Measurements from ENCODE around the gene SGTA. TPM values are rescaled to one million over a fixed set of nuclear protein-coding genes. Genes with fewer than 3 reads are reported as not detected.

Gene SGTA
- total and polyA plus RNA-seq, 2 of the 8 experiments (the other 6 are each of a cell fraction or from before 2014, with no cell fraction given) = 86.8 to 130 TPM

DNA sequence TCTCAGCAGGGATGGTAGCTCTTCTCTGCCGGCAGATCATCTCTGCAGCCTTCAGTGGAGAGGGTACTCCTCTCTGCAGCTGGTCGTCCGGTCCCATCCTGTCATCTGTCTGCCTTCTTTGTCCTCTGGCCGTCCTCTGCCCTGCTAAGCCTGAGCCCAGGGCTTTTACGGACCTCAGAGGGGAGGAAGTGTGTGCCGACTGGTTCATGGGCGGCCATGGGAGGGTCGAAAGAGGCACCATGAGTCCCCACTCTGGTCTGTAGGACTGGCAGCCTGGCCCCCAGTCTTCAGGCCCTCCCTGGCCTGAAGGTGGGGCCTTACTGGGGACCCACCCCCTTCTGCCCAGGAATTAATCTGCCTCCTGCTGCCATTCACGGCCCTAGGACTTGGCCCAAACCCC, 40.6 kb upstream of the SGTA start:
- WGBS, 2 experiments (ENCODE audit: extremely low coverage in 1 of 2, insufficient coverage in 1 of 2, insufficient read length in 1 of 2, insufficient replicate concordance in 2 of 2, low coverage in 1 of 2, low lambda C conversion rate in 2 of 2, missing lambda C conversion rate in 1 of 2) = 91% methylated on average over 9 of the region's 9 CpGs; no CpG with 5 or more reads in 1 of the 2 experiments
- TF ChIP-seq YY1 (IDR thresholded peaks at IDR 0.05; ENCODE audit: low read depth, low read length) (no peak), TAF1 (IDR thresholded peaks at IDR 0.05; ENCODE audit: low read depth, low read length) (no peak), SAP30 (IDR thresholded peaks at IDR 0.05; ENCODE audit: insufficient read depth, insufficient replicate concordance, low read length) (no peak), JUND (IDR thresholded peaks at IDR 0.05; ENCODE audit: low read length) (no peak), ASH2L (IDR thresholded peaks at IDR 0.05; ENCODE audit: low read length) (no peak), HDAC6 (IDR thresholded peaks at IDR 0.05; ENCODE audit: low read depth, low read length) (no peak)
- TF ChIP-seq, protein P1, sequence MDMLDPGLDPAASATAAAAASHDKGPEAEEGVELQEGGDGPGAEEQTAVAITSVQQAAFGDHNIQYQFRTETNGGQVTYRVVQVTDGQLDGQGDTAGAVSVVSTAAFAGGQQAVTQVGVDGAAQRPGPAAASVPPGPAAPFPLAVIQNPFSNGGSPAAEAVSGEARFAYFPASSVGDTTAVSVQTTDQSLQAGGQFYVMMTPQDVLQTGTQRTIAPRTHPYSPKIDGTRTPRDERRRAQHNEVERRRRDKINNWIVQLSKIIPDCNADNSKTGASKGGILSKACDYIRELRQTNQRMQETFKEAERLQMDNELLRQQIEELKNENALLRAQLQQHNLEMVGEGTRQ (IDR thresholded peaks at IDR 0.05; ENCODE audit: low read length) = no peak

More for the DNA sequence above, 40.6 kb upstream of the SGTA start:
- no peak overlapping the region for H3K56ac ChIP-seq (replicated peaks; ENCODE audit: insufficient read length, low read depth, low read length)
- no peak overlapping the region for H2BK15ac ChIP-seq (ENCODE audit: low read length)
- H4K8ac ChIP-seq (ENCODE audit: extremely low read depth, insufficient read depth, low read length) = no peak overlapping the region
- H3K4ac ChIP-seq (replicated peaks; ENCODE audit: insufficient read length, low read depth, low read length) = no peak overlapping the region
- no peaks in the 10 kb centered on the region for H3K27me3 ChIP-seq (replicated peaks in 1 of 4; ENCODE audit: control insufficient read depth in 3 of 4, extremely low read depth in 1 of 4, insufficient read depth in 3 of 4, low read length in 3 of 4)
- no peak overlapping the region for H3K23ac ChIP-seq (ENCODE audit: insufficient read length)
- H3K18ac ChIP-seq (ENCODE audit: extremely low read depth, low read length) = no peak overlapping the region
- H4K20me1 ChIP-seq (replicated peaks in 1 of 2; ENCODE audit: control insufficient read depth in 1 of 2, insufficient read depth in 2 of 2, low read length in 2 of 2) = no peaks in the 10 kb centered on the region
- H2BK20ac ChIP-seq (ENCODE audit: low read length) = no peak overlapping the region
- H3K79me2 ChIP-seq (ENCODE audit: control insufficient read depth in 1 of 2, insufficient read depth in 2 of 2, low read length in 2 of 2) = no peaks in the 10 kb centered on the region
- FAIRE-seq (no peak), DNase-seq (ENCODE audit: low read depth in 1 of 2, low spot score in 2 of 2) (no peak)
- H4K91ac ChIP-seq (replicated peaks; ENCODE audit: insufficient read length, low read length) = no peak overlapping the region
- no peak overlapping the region for H2BK12ac ChIP-seq (ENCODE audit: low read depth, low read length)
- no peaks in the 10 kb centered on the region for H3K79me1 ChIP-seq (ENCODE audit: low read depth, low read length)
- no peak overlapping the region for H2BK120ac ChIP-seq (replicated peaks; ENCODE audit: low read depth, low read length)
- no peaks in the 10 kb centered on the region for H3K4me1 ChIP-seq (replicated peaks in 1 of 4; ENCODE audit: control insufficient read depth in 3 of 4, insufficient read depth in 4 of 4, low read length in 3 of 4)
- POLR2A ChIA-PET (ENCODE audit: partially characterized antibody) = interaction anchor here (0.7 kb wide), 1 partner anchor 8 kb away, joined by 3 read pairs; no protein-coding TSS in a partner anchor
- H3K27ac ChIP-seq (ENCODE audit: low read depth, low read length) = no peak overlapping the region
- no peak overlapping the region for H3K9ac ChIP-seq (replicated peaks in 1 of 4; ENCODE audit: extremely low read depth in 1 of 4, low read depth in 3 of 4, low read length in 3 of 4)
- peaks cover 11 to 12% of the 10 kb centered on the region in 2 experiments for H3K9me3 ChIP-seq (ENCODE audit: insufficient read depth in 2 of 2, low read depth in 1 of 2, low read length in 1 of 2)
- H3K23me2 ChIP-seq (ENCODE audit: low read depth, low read length) = peaks cover 4% of the 10 kb centered on the region; the same call in 1 of the 2 replicates
- peaks cover 0 to 19% (median 2%) of the 10 kb centered on the region in 4 experiments; a peak in 4 of 8 replicates for H3K36me3 ChIP-seq (ENCODE audit: control insufficient read depth in 2 of 4, insufficient read depth in 4 of 4, low read length in 3 of 4)
- CTCF ChIA-PET (ENCODE audit: partially characterized antibody) = interaction anchor here (0.9 to 1.0 kb wide), 2 partner anchors 8 to 48 kb away, joined by 3 read pairs; no protein-coding TSS in a partner anchor
- H3K14ac ChIP-seq (ENCODE audit: insufficient read length) = no peak overlapping the region
- H2AFZ ChIP-seq (ENCODE audit: low read length) = no peak overlapping the region
- H2AK5ac ChIP-seq (ENCODE audit: low read depth, low read length) = no peak overlapping the region
- H4K5ac ChIP-seq (ENCODE audit: insufficient read length, low read depth, low read length) = no peak overlapping the region
- H3K4me3 ChIP-seq (ENCODE audit: extremely low read depth in 1 of 4, insufficient read depth in 2 of 4, low read depth in 3 of 4, low read length in 4 of 4) = no peak overlapping the region
- H2BK5ac ChIP-seq (ENCODE audit: low read depth, low read length) = no peak overlapping the region
- no peak overlapping the region for H3K4me2 ChIP-seq (ENCODE audit: insufficient read depth in 1 of 2, low read depth in 2 of 2, low read length in 2 of 2)

Data from H1 (cell line).